ENCODE data around the gene CACNA1H.
"Not testable (repeated sequence)": the region's sequence is repeated elsewhere in the genome, so short reads cannot be mapped to it uniquely, and the experiment has no call there.

The CACNA1H gene

GRCh38 chr16:1255276-1256122 lies 102.6 kb downstream of the CACNA1H start, which contains the start of gene TPSD1:
TSS of gene TPSD1 (plus strand) at chr16:1256069. CDS start at chr16:1256281, 212 bp downstream.
- not testable (repeated sequence) for DNase-seq (ENCODE audit: low spot score)

GRCh38 chr16:1256296-1256873 lies 103.5 kb downstream of the CACNA1H start:
- DNase-seq (ENCODE audit: low spot score), result not testable (repeated sequence)

GRCh38 chr16:1256874-1257322 lies 104.0 kb downstream of the CACNA1H start:
- no peak for DNase-seq (ENCODE audit: low spot score)

GRCh38 chr16:1257561-1258224 lies 104.8 kb downstream of the CACNA1H start:
- no peak for DNase-seq (ENCODE audit: low spot score)

GRCh38 chr16:1258225-1258600 lies 105.3 kb downstream of the CACNA1H start:
- no peak for DNase-seq (ENCODE audit: low spot score)

- no peak for DNase-seq (ENCODE audit: low spot score)
Observed at GRCh38 chr16:1258906-1259759, 106.2 kb downstream of the CACNA1H start.

GRCh38 chr16:1259760-1260068 lies 106.8 kb downstream of the CACNA1H start:
- no peak for DNase-seq (ENCODE audit: low spot score)

- DNase-seq (ENCODE audit: low spot score), result no peak
Observed at GRCh38 chr16:1260101-1260680, 107.3 kb downstream of the CACNA1H start.

- no peak for DNase-seq (ENCODE audit: low spot score)
Observed at GRCh38 chr16:1261131-1261892, 108.4 kb downstream of the CACNA1H start.

- no peak for DNase-seq (ENCODE audit: low spot score)
Observed at GRCh38 chr16:1262210-1262845, 109.4 kb downstream of the CACNA1H start.

GRCh38 chr16:1262846-1263221 lies 109.9 kb downstream of the CACNA1H start:
- no peak for DNase-seq (ENCODE audit: low spot score)

- no peak for DNase-seq (ENCODE audit: low spot score)
Observed at GRCh38 chr16:1263591-1264344, 110.9 kb downstream of the CACNA1H start.

GRCh38 chr16:1264345-1265089 lies 111.6 kb downstream of the CACNA1H start:
- DNase-seq (ENCODE audit: low spot score), result no peak

GRCh38 chr16:1265090-1265630 lies 112.3 kb downstream of the CACNA1H start:
- DNase-seq (ENCODE audit: low spot score), result no peak

- no peak for DNase-seq (ENCODE audit: low spot score)
Observed at GRCh38 chr16:1265826-1266225, 112.9 kb downstream of the CACNA1H start.

GRCh38 chr16:1269418-1269817 lies 116.5 kb downstream of the CACNA1H start:
- not testable (repeated sequence) for DNase-seq (ENCODE audit: low spot score)

- DNase-seq (ENCODE audit: low spot score), result no peak
Observed at GRCh38 chr16:1271380-1271723, 118.4 kb downstream of the CACNA1H start.
